KMS-11 (cell line): ENCODE data around the gene MYO1H.
"Not testable (repeated sequence)": the region's sequence is repeated elsewhere in the genome, so short reads cannot be mapped to it uniquely, and the experiment has no call there.

Experiments used
- H2AFZ ChIP-seq: fragments of 200-600 bp; sonication (generic); 2 replicates; pipeline ENCODE4 v1.6.1; 2016; ENCODE audit warnings: antibody characterized with exemption, mixed run types, low read depth
- H3K27ac ChIP-seq: fragments of 200-600 bp; sonication (generic); 2 replicates; pipeline ENCODE4 v1.6.1; 2016; ENCODE audit warnings: mild to moderate bottlenecking, mixed run types
- H3K27me3 ChIP-seq: fragments of 200-600 bp; sonication (generic); 2 replicates; pipeline ENCODE4 v1.6.1; 2017; ENCODE audit warnings: mild to moderate bottlenecking, low read depth, mixed run types, moderate library complexity; ENCODE audit not compliant: insufficient read depth
- H3K36me3 ChIP-seq: fragments of 200-600 bp; sonication (generic); 2 replicates; pipeline ENCODE4 v1.6.1; 2017; ENCODE audit warnings: mild to moderate bottlenecking, mixed run types; ENCODE audit not compliant: insufficient read depth
- H3K4me1 ChIP-seq: fragments of 200-600 bp; sonication (generic); 2 replicates; pipeline ENCODE4 v1.6.1; 2016; ENCODE audit warnings: mild to moderate bottlenecking, low read depth, mixed run types; ENCODE audit not compliant: poor library complexity, severe bottlenecking
- H3K4me2 ChIP-seq: fragments of 200-600 bp; sonication (generic); 2 replicates; pipeline ENCODE4 v1.7.0; 2016; ENCODE audit warnings: mild to moderate bottlenecking, mixed run types
- H3K4me3 ChIP-seq: fragments of 200-600 bp; sonication (generic); IDR thresholded peaks from 2 replicates; pipeline ENCODE4 v1.6.1; 2017; ENCODE audit warnings: low read depth, low read length, mixed read lengths; ENCODE audit not compliant: insufficient read depth
- H3K79me2 ChIP-seq: fragments of 200-600 bp; sonication (generic); 2 replicates; pipeline ENCODE4 v1.6.1; 2016; ENCODE audit warnings: low read depth, mixed run types; ENCODE audit not compliant: insufficient read depth
- H3K9ac ChIP-seq: fragments of 200-600 bp; sonication (generic); 2 replicates; pipeline ENCODE4 v1.6.1; 2016; ENCODE audit warnings: mild to moderate bottlenecking, mixed run types
- H4K20me1 ChIP-seq: fragments of 200-600 bp; sonication (generic); 2 replicates; pipeline ENCODE4 v1.6.1; 2016; ENCODE audit warnings: mild to moderate bottlenecking, mixed run types; ENCODE audit not compliant: insufficient read depth
- TF ChIP-seq, protein P1 (sequence below): fragments of 200-600 bp; sonication (generic); conservative IDR thresholded peaks from 2 replicates; pipeline ENCODE4 v1.6.1; 2017; ENCODE audit warnings: low read depth, mild to moderate bottlenecking, antibody characterized with exemption, low read length, moderate library complexity, mixed read lengths

MYO1H gene

DNA sequence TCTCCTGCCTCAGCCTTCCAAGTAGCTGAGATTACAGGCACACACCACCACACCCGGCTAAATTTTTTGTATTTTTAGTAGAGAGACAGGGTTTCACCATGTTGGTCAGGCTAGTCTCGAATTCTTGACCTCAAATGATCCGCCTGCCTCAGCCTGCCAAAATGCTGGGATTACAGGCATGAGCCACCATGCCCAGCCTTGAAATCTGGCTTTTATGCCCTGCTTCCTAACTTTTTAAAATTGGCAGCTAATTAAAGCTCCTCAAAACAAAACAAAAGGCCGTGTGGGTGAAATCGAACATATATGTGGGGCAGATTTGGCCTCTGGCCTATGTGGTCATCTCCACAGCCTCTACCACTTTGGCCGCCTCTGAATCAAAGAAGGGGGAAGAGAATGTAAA is 91.5 kb downstream of the MYO1H start:
- H2AFZ ChIP-seq, result no peak overlapping the region
- H3K9ac ChIP-seq, result no peak overlapping the region
- TF ChIP-seq, protein P1, sequence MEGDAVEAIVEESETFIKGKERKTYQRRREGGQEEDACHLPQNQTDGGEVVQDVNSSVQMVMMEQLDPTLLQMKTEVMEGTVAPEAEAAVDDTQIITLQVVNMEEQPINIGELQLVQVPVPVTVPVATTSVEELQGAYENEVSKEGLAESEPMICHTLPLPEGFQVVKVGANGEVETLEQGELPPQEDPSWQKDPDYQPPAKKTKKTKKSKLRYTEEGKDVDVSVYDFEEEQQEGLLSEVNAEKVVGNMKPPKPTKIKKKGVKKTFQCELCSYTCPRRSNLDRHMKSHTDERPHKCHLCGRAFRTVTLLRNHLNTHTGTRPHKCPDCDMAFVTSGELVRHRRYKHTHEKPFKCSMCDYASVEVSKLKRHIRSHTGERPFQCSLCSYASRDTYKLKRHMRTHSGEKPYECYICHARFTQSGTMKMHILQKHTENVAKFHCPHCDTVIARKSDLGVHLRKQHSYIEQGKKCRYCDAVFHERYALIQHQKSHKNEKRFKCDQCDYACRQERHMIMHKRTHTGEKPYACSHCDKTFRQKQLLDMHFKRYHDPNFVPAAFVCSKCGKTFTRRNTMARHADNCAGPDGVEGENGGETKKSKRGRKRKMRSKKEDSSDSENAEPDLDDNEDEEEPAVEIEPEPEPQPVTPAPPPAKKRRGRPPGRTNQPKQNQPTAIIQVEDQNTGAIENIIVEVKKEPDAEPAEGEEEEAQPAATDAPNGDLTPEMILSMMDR, result no peak
- no peaks in the 10 kb centered on the region for H3K4me1 ChIP-seq
- no peaks in the 10 kb centered on the region for H3K27me3 ChIP-seq
- H3K4me2 ChIP-seq, result no peak overlapping the region
- H4K20me1 ChIP-seq, result no peaks in the 10 kb centered on the region
- no peak overlapping the region for H3K27ac ChIP-seq
- H3K79me2 ChIP-seq, result no peaks in the 10 kb centered on the region
- no peaks in the 10 kb centered on the region for H3K36me3 ChIP-seq
- no peak overlapping the region for H3K4me3 ChIP-seq

DNA sequence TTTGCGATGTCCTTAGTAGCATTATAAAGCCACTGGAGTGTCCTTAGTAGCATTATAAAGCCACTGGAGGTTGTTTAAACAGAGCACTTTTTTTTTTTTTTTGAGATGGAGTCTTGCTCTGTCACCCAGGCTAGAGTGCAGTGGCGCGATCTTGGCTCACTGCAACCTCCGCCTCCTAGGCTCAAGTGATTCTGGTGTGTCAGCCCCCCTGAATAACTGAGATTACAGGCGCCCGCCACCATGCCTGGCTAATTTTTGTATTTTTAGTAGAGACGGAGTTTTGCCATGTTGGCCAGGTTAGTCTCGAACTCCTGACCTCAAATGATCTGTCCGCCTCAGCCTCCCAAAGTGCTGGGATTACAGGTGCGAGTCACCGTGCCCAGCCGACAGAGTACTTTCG is 92.3 kb downstream of the MYO1H start:
- not testable (repeated sequence) for H2AFZ ChIP-seq, H3K27ac ChIP-seq, H3K27me3 ChIP-seq, H4K20me1 ChIP-seq, H3K79me2 ChIP-seq, H3K9ac ChIP-seq, H3K4me2 ChIP-seq, H3K4me1 ChIP-seq, H3K36me3 ChIP-seq, H3K4me3 ChIP-seq

DNA sequence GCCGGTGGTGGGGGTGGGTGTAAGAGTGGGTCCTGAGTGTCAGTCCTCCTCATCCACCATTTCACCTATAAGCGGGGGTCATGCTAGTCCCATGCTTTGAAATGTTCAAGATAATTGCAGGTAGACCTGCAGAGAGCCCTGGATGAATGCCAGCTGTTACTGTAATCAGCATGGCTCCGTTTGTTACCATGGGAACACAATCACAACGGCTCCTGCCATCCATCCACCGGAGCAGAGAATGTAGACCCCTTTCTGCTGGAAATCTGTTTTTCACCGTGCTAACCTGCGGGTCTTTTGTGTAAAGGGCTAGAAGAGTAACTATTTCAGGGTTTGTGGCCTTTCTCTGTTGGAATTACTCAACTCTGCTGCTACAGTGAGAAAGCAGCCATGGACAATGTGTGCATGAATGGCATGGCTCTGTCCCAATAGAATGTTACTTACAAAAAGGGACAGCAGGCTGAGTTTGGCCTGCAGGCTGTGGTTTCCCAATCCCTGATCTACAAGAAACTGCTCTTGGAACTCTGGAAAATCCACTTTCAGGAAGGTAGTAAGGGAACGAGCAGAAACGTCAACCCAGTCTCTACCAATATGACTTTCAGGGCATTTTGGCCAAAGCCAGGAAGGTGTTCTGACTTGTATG is 93.3 kb downstream of the MYO1H start:
- Histone ChIP-seq H3K27ac (no peak overlapping the region), H3K27me3 (no peaks in the 10 kb centered on the region), H4K20me1 (no peaks in the 10 kb centered on the region), H3K4me2 (no peak overlapping the region), H3K36me3 (no peaks in the 10 kb centered on the region), H3K4me1 (no peaks in the 10 kb centered on the region), H3K4me3 (no peak overlapping the region), H3K9ac (no peak overlapping the region), H3K79me2 (no peaks in the 10 kb centered on the region), H2AFZ (no peak overlapping the region)
- TF ChIP-seq, protein P1, result no peak

DNA sequence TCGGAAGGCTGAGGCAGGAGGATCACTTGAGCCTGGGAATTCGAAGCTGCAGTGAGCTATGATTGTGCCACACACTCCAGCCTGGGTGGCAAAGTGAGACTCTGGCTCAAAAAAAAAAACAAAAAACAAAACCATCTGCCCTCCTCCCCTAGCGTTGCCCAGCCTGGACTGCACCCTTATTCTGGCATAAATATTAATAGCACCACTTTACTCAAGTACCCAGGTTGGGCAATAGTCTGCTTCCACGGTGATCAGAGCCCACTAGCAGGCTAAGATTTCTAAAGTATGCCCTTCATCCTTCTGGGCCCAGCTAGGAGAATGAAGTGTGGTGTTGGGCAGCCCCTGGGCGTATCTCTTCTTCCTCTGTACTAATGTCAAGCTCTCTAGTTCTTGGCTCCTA is 96.1 kb downstream of the MYO1H start:
- no peaks in the 10 kb centered on the region for H3K4me1 ChIP-seq
- no peaks in the 10 kb centered on the region for H3K79me2 ChIP-seq
- H3K27ac ChIP-seq, result no peak overlapping the region
- H3K9ac ChIP-seq, result no peak overlapping the region
- H3K4me3 ChIP-seq, result no peak overlapping the region
- no peaks in the 10 kb centered on the region for H3K36me3 ChIP-seq
- no peak overlapping the region for H2AFZ ChIP-seq
- H3K4me2 ChIP-seq, result no peak overlapping the region
- no peaks in the 10 kb centered on the region for H4K20me1 ChIP-seq
- H3K27me3 ChIP-seq, result no peaks in the 10 kb centered on the region
- TF ChIP-seq, protein P1, result no peak

DNA sequence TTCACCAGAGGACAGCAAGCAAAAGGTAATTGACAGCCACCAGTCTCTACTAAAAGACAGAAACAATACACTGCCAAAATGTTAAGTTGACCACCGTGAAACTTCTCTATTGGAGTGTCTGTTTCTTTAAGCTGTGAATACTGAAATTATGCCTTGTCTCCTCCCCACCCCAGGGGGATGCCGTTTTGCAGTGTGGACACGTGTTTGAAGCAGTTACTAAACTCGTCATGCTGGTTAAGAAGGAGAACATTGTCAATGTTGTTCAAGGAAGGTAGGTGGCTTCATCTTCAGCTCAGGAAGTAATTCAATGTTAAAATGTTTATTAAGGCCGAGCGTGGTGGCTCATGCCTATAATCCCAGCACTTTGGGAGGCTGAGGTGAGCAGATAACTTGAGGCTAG is 96.6 kb downstream of the MYO1H start:
- Histone ChIP-seq H3K79me2 (no peaks in the 10 kb centered on the region), H2AFZ (no peak overlapping the region), H3K4me1 (no peaks in the 10 kb centered on the region), H3K27ac (no peak overlapping the region), H3K4me3 (no peak overlapping the region), H3K27me3 (no peaks in the 10 kb centered on the region), H3K9ac (no peak overlapping the region), H3K4me2 (no peak overlapping the region), H4K20me1 (no peaks in the 10 kb centered on the region), H3K36me3 (no peaks in the 10 kb centered on the region)
- TF ChIP-seq, protein P1, result no peak
